ENCODE results near the gene SLC2A13.
"Not testable (repeated sequence)": the region's sequence is repeated elsewhere in the genome, so short reads cannot be mapped to it uniquely, and the experiment has no call there.

The SLC2A13 gene

GRCh38 chr12:39752482-39753137 lies 353.3 kb downstream of the SLC2A13 start:
- Histone ChIP-seq H3K27ac (ENCODE audit: low read depth, low read length) (peak overlapping the region; percentile 83), H3K36me3 (ENCODE audit: control insufficient read depth, insufficient read depth, low read length) (no peaks in the 10 kb centered on the region), H3K9ac (ENCODE audit: low read depth, low read length) (no peak overlapping the region), H3K9me3 (ENCODE audit: control insufficient read depth, insufficient read depth, low read length) (no peaks in the 10 kb centered on the region), H3K4me1 (ENCODE audit: control insufficient read depth, insufficient read depth, low read length) (peaks cover 21% of the 10 kb centered on the region), H3K4me3 (ENCODE audit: low read depth, low read length) (no peak overlapping the region), H3K27me3 (ENCODE audit: control insufficient read depth, insufficient read depth, low read length) (no peaks in the 10 kb centered on the region)

- not testable (repeated sequence) for H3K4me1 ChIP-seq (ENCODE audit: control insufficient read depth, insufficient read depth, low read length); H3K9me3 ChIP-seq (ENCODE audit: control insufficient read depth, insufficient read depth, low read length); H3K9ac ChIP-seq (ENCODE audit: low read depth, low read length); H3K36me3 ChIP-seq (ENCODE audit: control insufficient read depth, insufficient read depth, low read length); H3K27me3 ChIP-seq (ENCODE audit: control insufficient read depth, insufficient read depth, low read length); H3K4me3 ChIP-seq (ENCODE audit: low read depth, low read length); H3K27ac ChIP-seq (ENCODE audit: low read depth, low read length)
These were observed 359.7 kb downstream of the SLC2A13 start for GRCh38 chr12:39746151-39746550.

DNA sequence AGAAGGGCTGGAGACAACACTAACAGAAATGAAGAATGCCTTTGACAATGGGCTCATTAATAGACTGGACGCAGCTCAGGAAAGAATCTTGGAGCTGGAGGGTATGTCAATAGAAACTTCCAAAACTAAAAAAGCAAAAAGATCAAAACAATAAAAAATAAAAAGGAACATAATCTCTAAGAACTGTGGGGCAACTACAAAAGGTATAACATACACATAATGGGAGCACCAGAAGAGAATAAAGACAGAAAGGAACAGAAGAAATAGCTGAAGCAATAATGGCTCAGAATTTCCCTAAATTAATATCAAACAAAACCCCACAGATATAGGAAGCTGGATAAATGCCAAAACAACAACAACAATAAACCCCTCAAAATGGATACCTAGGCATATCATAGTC lies 362.2 kb downstream of the SLC2A13 start:
- Histone ChIP-seq H3K27ac (ENCODE audit: low read depth, low read length) (no peak overlapping the region), H3K27me3 (ENCODE audit: control insufficient read depth, insufficient read depth, low read length) (no peaks in the 10 kb centered on the region), H3K36me3 (ENCODE audit: control insufficient read depth, insufficient read depth, low read length) (no peaks in the 10 kb centered on the region), H3K9ac (ENCODE audit: low read depth, low read length) (no peak overlapping the region), H3K4me1 (ENCODE audit: control insufficient read depth, insufficient read depth, low read length) (no peaks in the 10 kb centered on the region), H3K4me3 (ENCODE audit: low read depth, low read length) (no peak overlapping the region), H3K9me3 (ENCODE audit: control insufficient read depth, insufficient read depth, low read length) (no peaks in the 10 kb centered on the region)

DNA sequence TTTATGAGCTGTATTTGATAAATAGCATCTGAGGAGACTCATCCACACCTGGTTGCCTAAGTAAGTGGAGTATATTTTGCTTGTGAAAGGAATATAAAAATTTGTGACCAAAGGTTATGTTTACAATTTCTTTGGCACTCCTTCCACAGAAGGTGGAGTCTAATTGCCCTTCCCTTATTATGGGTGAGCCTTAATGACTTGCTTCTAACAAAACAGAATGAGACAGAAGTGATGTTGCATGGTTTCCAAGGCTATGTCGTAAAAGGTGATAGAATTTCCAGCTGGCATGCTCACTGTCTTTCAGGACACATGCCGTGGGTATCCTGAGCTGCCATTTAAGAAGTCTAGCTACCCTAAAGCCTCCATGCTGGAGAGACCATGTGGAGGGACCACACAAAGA lies 369.5 kb downstream of the SLC2A13 start:
- Histone ChIP-seq H3K27me3 (ENCODE audit: control insufficient read depth, insufficient read depth, low read length) (no peaks in the 10 kb centered on the region), H3K27ac (ENCODE audit: low read depth, low read length) (no peak overlapping the region), H3K36me3 (ENCODE audit: control insufficient read depth, insufficient read depth, low read length) (no peaks in the 10 kb centered on the region), H3K4me1 (ENCODE audit: control insufficient read depth, insufficient read depth, low read length) (no peaks in the 10 kb centered on the region), H3K9me3 (ENCODE audit: control insufficient read depth, insufficient read depth, low read length) (peaks cover 13% of the 10 kb centered on the region; the same call in 1 of the 2 replicates), H3K4me3 (ENCODE audit: low read depth, low read length) (no peak overlapping the region), H3K9ac (ENCODE audit: low read depth, low read length) (no peak overlapping the region)

DNA sequence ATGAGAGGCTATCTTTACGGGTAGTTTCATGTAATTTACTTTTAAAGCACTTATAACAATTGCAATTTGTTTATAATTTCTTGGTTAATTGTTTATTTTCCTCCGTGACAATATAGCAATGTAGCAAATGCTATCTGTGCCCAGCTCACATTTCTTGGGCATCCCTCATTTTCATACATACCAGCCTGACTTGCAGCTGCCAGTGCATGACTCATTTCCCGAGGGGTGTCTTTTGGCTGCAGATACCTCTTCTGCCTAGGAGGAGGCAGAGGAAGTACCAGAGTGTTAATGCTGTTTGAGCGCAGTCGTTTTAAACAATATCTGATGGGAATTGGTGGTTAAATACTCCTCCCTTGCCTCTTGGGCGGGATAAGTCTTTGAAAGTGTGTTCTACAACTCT lies 382.1 kb downstream of the SLC2A13 start:
- Histone ChIP-seq H3K27ac (ENCODE audit: low read depth, low read length) (no peak overlapping the region), H3K36me3 (ENCODE audit: control insufficient read depth, insufficient read depth, low read length) (no peaks in the 10 kb centered on the region), H3K27me3 (ENCODE audit: control insufficient read depth, insufficient read depth, low read length) (no peaks in the 10 kb centered on the region), H3K9ac (ENCODE audit: low read depth, low read length) (no peak overlapping the region), H3K4me1 (ENCODE audit: control insufficient read depth, insufficient read depth, low read length) (no peaks in the 10 kb centered on the region), H3K4me3 (ENCODE audit: low read depth, low read length) (no peak overlapping the region), H3K9me3 (ENCODE audit: control insufficient read depth, insufficient read depth, low read length) (no peaks in the 10 kb centered on the region)

- H3K27me3 ChIP-seq (ENCODE audit: control insufficient read depth, insufficient read depth, low read length), result no peaks in the 10 kb centered on the region
- H3K9ac ChIP-seq (ENCODE audit: low read depth, low read length), result no peak overlapping the region
- H3K4me1 ChIP-seq (ENCODE audit: control insufficient read depth, insufficient read depth, low read length), result no peaks in the 10 kb centered on the region
- no peak overlapping the region for H3K27ac ChIP-seq (ENCODE audit: low read depth, low read length)
- H3K36me3 ChIP-seq (ENCODE audit: control insufficient read depth, insufficient read depth, low read length), result no peaks in the 10 kb centered on the region
- no peak overlapping the region for H3K4me3 ChIP-seq (ENCODE audit: low read depth, low read length)
- H3K9me3 ChIP-seq (ENCODE audit: control insufficient read depth, insufficient read depth, low read length), result no peaks in the 10 kb centered on the region
These were observed 383.4 kb downstream of the SLC2A13 start for GRCh38 chr12:39722504-39722903.

DNA sequence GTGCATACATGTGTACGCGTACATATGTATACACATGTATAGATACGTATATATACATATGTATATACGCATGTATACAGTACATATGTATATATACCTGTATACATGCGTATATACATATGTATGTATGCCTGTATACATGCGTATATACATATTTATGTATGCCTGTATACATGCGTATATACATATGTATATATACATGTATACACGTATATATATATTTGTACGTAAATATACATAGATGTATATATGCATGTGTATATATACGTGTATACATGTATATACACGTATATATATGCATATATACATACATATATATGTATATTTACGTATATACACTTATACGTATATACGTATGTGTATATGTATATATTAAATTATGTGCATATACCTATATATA lies 392.3 kb downstream of the SLC2A13 start:
- no peaks in the 10 kb centered on the region for H3K36me3 ChIP-seq (ENCODE audit: control insufficient read depth, insufficient read depth, low read length)
- H3K27ac ChIP-seq (ENCODE audit: low read depth, low read length), result no peak overlapping the region
- no peaks in the 10 kb centered on the region for H3K4me1 ChIP-seq (ENCODE audit: control insufficient read depth, insufficient read depth, low read length)
- no peak overlapping the region for H3K9ac ChIP-seq (ENCODE audit: low read depth, low read length)
- peaks cover 23% of the 10 kb centered on the region for H3K9me3 ChIP-seq (ENCODE audit: control insufficient read depth, insufficient read depth, low read length)
- peak overlapping the region; percentile 20; the same call in 1 of the 2 replicates for H3K4me3 ChIP-seq (ENCODE audit: low read depth, low read length)
- no peaks in the 10 kb centered on the region for H3K27me3 ChIP-seq (ENCODE audit: control insufficient read depth, insufficient read depth, low read length)

DNA sequence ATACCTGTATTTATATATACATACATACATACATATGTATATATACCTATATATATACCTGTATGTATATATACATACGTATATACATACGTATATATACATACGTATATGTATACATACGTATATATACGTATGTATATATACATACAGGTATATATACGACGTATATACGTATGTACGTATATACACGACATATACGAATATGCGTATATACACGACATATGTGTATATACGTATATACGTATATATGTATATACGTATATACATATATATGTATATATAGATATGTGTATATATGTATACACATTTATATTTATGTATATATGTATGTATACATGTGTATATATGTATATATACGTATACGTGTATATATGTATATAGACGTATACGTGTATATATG lies 393.5 kb downstream of the SLC2A13 start:
- Histone ChIP-seq H3K27me3 (ENCODE audit: control insufficient read depth, insufficient read depth, low read length) (no peaks in the 10 kb centered on the region), H3K4me1 (ENCODE audit: control insufficient read depth, insufficient read depth, low read length) (no peaks in the 10 kb centered on the region), H3K9me3 (ENCODE audit: control insufficient read depth, insufficient read depth, low read length) (peaks cover 23% of the 10 kb centered on the region), H3K27ac (ENCODE audit: low read depth, low read length) (no peak overlapping the region), H3K36me3 (ENCODE audit: control insufficient read depth, insufficient read depth, low read length) (no peaks in the 10 kb centered on the region), H3K4me3 (ENCODE audit: low read depth, low read length) (peak overlapping the region; percentile 7; the same call in 1 of the 2 replicates), H3K9ac (ENCODE audit: low read depth, low read length) (no peak overlapping the region)
